HG03196 (cell line): ENCODE measurements around the gene CLNK.
"Not testable (repeated sequence)": the region's sequence is repeated elsewhere in the genome, so short reads cannot be mapped to it uniquely, and the experiment has no call there.

Experiments used
- ATAC-seq: cut with Tn5 transposase; IDR thresholded peaks from one replicate; pipeline ENCODE4 v1.9.1; 2021; ENCODE audit not compliant: unreplicated experiment

The CLNK gene

GRCh38 chr4:10581022-10581421 lies 103.5 kb downstream of the CLNK start:
- no peak for ATAC-seq

- ATAC-seq = no peak
Measured at GRCh38 chr4:10579648-10580047, 104.9 kb downstream of the CLNK start.

- ATAC-seq = no peak
Measured at GRCh38 chr4:10577508-10578426, 106.8 kb downstream of the CLNK start.

GRCh38 chr4:10577018-10577417 lies 107.5 kb downstream of the CLNK start:
- ATAC-seq = peak; percentile 74

GRCh38 chr4:10576236-10576635 lies 108.3 kb downstream of the CLNK start:
- ATAC-seq = no peak

- no peak for ATAC-seq
Measured at GRCh38 chr4:10575414-10575813, 109.2 kb downstream of the CLNK start.

GRCh38 chr4:10574553-10574952 lies 110.0 kb downstream of the CLNK start:
- not testable (repeated sequence) for ATAC-seq

GRCh38 chr4:10571909-10572308 lies 112.7 kb downstream of the CLNK start:
- ATAC-seq = no peak

GRCh38 chr4:10569491-10569890 lies 115.1 kb downstream of the CLNK start:
- ATAC-seq = no peak

GRCh38 chr4:10567766-10568165 lies 116.8 kb downstream of the CLNK start:
- no peak for ATAC-seq

- no peak for ATAC-seq
Measured at GRCh38 chr4:10565166-10565780, 119.3 kb downstream of the CLNK start.

GRCh38 chr4:10554694-10555093 lies 129.9 kb downstream of the CLNK start:
- ATAC-seq = peak; percentile 70

GRCh38 chr4:10554121-10554520 lies 130.4 kb downstream of the CLNK start:
- no peak for ATAC-seq

- ATAC-seq = no peak
Measured at GRCh38 chr4:10552591-10553280, 131.8 kb downstream of the CLNK start.

GRCh38 chr4:10535912-10536311 lies 148.7 kb downstream of the CLNK start:
- no peak for ATAC-seq

GRCh38 chr4:10534820-10535219 lies 149.7 kb downstream of the CLNK start:
- ATAC-seq = no peak

- ATAC-seq = no peak
Measured at GRCh38 chr4:10532155-10532554, 152.4 kb downstream of the CLNK start.

GRCh38 chr4:10530137-10530786 lies 154.3 kb downstream of the CLNK start:
- ATAC-seq = no peak

- no peak for ATAC-seq
Measured at GRCh38 chr4:10529291-10530136, 155.1 kb downstream of the CLNK start.

GRCh38 chr4:10527438-10527837 lies 157.1 kb downstream of the CLNK start:
- ATAC-seq = no peak
